DND-41 (cell line): ENCODE data around the gene SOX6.

Experiments used
- ATAC-seq: fragments of 200-7000 bp; cut with Tn5 transposase; 3 replicates; pipeline ENCODE4 v1.9.1; 2021; ENCODE audit warnings: low read depth; ENCODE audit not compliant: insufficient read depth
- DNase-seq: peaks from one replicate; pipeline ENCODE4 v3.0.0-alpha.2; 2020
- H2AFZ ChIP-seq: 2 replicates; pipeline ENCODE4 v1.6.0; 2012; ENCODE audit warnings: low read depth, low read length
- H3K27ac ChIP-seq: 2 replicates; pipeline ENCODE4 v1.5.1; 2012; ENCODE audit warnings: low read length, inconsistent platforms
- H3K27me3 ChIP-seq: fragments of 200-600 bp; sonication (generic); 2 replicates; pipeline ENCODE4 v1.6.0; 2012; ENCODE audit warnings: low read length, mild to moderate bottlenecking, inconsistent platforms; ENCODE audit not compliant: insufficient read depth, poor library complexity
- H3K36me3 ChIP-seq: 2 replicates; pipeline ENCODE4 v1.5.1; 2012; ENCODE audit warnings: low read length, inconsistent platforms; ENCODE audit not compliant: insufficient read depth
- H3K4me1 ChIP-seq: 2 replicates; pipeline ENCODE4 v1.5.1; 2012; ENCODE audit warnings: mild to moderate bottlenecking, low read length; ENCODE audit not compliant: insufficient read depth
- H3K4me2 ChIP-seq: 2 replicates; pipeline ENCODE4 v1.6.0; 2012; ENCODE audit warnings: mild to moderate bottlenecking, moderate library complexity, low read length, inconsistent platforms; ENCODE audit not compliant: insufficient read depth
- H3K4me3 ChIP-seq, 2 experiments: fragments of 200-600 bp in 1 of 2; shearing (Covaris generic) in 1 of 2; 2 replicates each; pipeline ENCODE4 v1.5.1; 2012 to 2016; ENCODE audit warnings: inconsistent platforms in 2 of 2, low read length in 2 of 2, mild to moderate bottlenecking in 2 of 2, low read depth in 1 of 2, moderate library complexity in 1 of 2
- H3K79me2 ChIP-seq: 2 replicates; pipeline ENCODE4 v1.6.0; 2012; ENCODE audit warnings: low read length, inconsistent platforms; ENCODE audit not compliant: insufficient read depth
- H3K9ac ChIP-seq: 2 replicates; pipeline ENCODE4 v1.6.0; 2012; ENCODE audit warnings: low read depth, mild to moderate bottlenecking, inconsistent platforms, low read length, moderate library complexity
- H3K9me3 ChIP-seq: 2 replicates; pipeline ENCODE4 v1.5.1; 2012; ENCODE audit warnings: low read length, moderate library complexity, mild to moderate bottlenecking, inconsistent platforms; ENCODE audit not compliant: insufficient read depth, severe bottlenecking
- H4K20me1 ChIP-seq: 2 replicates; pipeline ENCODE4 v1.6.0; 2012; ENCODE audit warnings: low read length; ENCODE audit not compliant: insufficient read depth
- EZH2 ChIP-seq: IDR thresholded peaks from 3 replicates; pipeline ENCODE4 v1.6.1; 2012; ENCODE audit warnings: borderline replicate concordance, low read depth, mild to moderate bottlenecking, moderate library complexity, low read length, inconsistent platforms; ENCODE audit not compliant: severe bottlenecking
- TF ChIP-seq, protein P1 (sequence below): IDR thresholded peaks from 2 replicates; pipeline ENCODE4 v1.5.1; 2012; ENCODE audit warnings: borderline replicate concordance, low read length, moderate library complexity, mild to moderate bottlenecking; ENCODE audit not compliant: poor library complexity, severe bottlenecking; ENCODE audit errors: extremely low read depth

The SOX6 gene

DNA sequence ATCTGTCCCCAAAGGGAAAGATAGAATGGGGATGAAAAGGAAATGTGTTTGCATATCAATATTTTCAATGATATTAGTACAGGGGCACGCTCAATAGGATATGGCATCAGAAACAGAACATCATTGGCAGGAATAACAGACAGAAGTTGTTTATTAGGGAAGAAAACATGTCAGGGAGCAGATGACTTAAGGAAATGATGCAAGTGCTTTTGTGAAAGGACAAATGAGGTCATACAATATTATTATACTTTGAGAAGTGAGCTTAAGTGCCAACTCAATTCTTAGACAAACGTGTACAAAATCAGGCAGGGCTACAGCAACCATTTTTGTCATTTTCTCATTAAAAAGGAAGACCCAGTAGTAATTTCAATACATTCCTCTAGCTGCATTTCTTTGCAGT, 388.4 kb downstream of the SOX6 start:
- no peak for DNase-seq
- no peak overlapping the region for H2AFZ ChIP-seq

DNA sequence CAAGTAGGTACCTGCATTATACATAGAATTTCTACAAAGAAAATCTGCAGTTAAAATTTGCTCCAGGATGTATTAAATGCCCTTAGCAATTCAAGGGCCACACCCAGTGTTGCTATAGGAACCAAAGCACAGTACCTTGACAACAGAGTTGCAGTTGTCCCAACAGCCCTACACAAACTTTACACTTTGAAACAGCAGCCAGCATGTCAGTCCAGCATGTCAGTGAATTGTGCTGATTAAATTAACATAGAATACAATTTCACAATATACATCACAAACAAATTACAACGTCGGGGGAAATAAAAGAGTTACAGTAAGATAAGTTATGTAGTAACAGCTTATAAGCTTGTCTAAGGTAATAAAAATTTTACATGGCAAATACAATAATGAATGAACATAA, 389.2 kb downstream of the SOX6 start:
- no peak overlapping the region for H3K9ac ChIP-seq
- H3K27me3 ChIP-seq: no peaks in the 10 kb centered on the region
- no peaks in the 10 kb centered on the region for H3K4me1 ChIP-seq
- H3K27ac ChIP-seq: no peak overlapping the region
- H3K4me3 ChIP-seq: no peak overlapping the region
- ATAC-seq: no peak
- no peak for DNase-seq
- no peaks in the 10 kb centered on the region for H4K20me1 ChIP-seq
- no peaks in the 10 kb centered on the region for H3K79me2 ChIP-seq
- H3K9me3 ChIP-seq: no peaks in the 10 kb centered on the region
- TF ChIP-seq EZH2: no peak
- TF ChIP-seq, protein P1, sequence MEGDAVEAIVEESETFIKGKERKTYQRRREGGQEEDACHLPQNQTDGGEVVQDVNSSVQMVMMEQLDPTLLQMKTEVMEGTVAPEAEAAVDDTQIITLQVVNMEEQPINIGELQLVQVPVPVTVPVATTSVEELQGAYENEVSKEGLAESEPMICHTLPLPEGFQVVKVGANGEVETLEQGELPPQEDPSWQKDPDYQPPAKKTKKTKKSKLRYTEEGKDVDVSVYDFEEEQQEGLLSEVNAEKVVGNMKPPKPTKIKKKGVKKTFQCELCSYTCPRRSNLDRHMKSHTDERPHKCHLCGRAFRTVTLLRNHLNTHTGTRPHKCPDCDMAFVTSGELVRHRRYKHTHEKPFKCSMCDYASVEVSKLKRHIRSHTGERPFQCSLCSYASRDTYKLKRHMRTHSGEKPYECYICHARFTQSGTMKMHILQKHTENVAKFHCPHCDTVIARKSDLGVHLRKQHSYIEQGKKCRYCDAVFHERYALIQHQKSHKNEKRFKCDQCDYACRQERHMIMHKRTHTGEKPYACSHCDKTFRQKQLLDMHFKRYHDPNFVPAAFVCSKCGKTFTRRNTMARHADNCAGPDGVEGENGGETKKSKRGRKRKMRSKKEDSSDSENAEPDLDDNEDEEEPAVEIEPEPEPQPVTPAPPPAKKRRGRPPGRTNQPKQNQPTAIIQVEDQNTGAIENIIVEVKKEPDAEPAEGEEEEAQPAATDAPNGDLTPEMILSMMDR: no peak
- H3K4me2 ChIP-seq: no peak overlapping the region
- H3K36me3 ChIP-seq: no peaks in the 10 kb centered on the region
- H2AFZ ChIP-seq: no peak overlapping the region

More for the DNA sequence above, 388.4 kb downstream of the SOX6 start:
- Histone ChIP-seq H3K4me1 (no peaks in the 10 kb centered on the region), H3K4me3 (no peak overlapping the region), H3K27me3 (no peaks in the 10 kb centered on the region), H3K36me3 (no peaks in the 10 kb centered on the region), H3K4me2 (no peak overlapping the region), H4K20me1 (no peaks in the 10 kb centered on the region), H3K9ac (no peak overlapping the region), H3K79me2 (no peaks in the 10 kb centered on the region), H3K9me3 (no peaks in the 10 kb centered on the region), H3K27ac (no peak overlapping the region)
- TF ChIP-seq, protein P1: no peak
- TF ChIP-seq EZH2: no peak
- ATAC-seq: no peak

DNA sequence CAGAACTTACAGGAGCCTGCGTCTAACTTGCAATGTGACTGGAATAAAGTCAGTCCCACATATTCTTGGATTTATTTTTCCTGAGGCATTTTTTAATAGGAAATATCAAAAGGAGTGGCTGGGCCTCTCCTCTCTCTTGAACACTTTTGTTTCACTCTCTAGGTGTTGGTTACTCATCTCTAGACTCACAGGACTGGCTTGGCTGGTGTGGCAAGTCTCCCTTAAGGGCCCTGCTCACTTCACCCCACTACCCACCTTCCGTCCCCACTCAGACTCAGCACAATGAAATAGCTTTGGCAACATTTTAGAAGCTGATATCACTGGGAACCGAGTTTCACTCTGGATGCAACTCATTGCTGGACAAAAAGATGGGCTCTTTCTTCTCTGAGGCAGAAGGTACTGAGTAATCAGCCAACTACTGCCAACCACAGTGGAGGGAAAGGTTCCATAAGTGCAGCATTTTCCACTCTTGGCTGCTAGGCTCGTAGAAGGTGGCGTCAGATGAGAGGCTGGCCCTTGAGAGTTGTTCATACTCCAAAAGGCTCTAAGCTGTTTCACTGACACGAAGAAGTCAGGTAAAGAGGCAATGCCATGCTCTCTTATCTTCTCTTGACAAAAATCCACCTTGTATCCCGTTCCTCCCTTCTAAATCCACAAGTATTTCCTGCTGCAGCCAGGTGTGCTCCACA, 390.6 kb downstream of the SOX6 start:
- H3K4me2 ChIP-seq: no peak overlapping the region
- TF ChIP-seq EZH2: no peak
- TF ChIP-seq, protein P1: no peak
- no peaks in the 10 kb centered on the region for H3K4me1 ChIP-seq
- H3K27ac ChIP-seq: no peak overlapping the region
- no peaks in the 10 kb centered on the region for H3K9me3 ChIP-seq
- no peaks in the 10 kb centered on the region for H4K20me1 ChIP-seq
- no peak overlapping the region for H3K4me3 ChIP-seq
- no peaks in the 10 kb centered on the region for H3K27me3 ChIP-seq
- no peak overlapping the region for H2AFZ ChIP-seq
- no peaks in the 10 kb centered on the region for H3K36me3 ChIP-seq
- DNase-seq (no peak), ATAC-seq (no peak)
- H3K79me2 ChIP-seq: no peaks in the 10 kb centered on the region
- no peak overlapping the region for H3K9ac ChIP-seq
